NCI-H1930 (cell line): ENCODE measurements around the gene CHD9.
"Not testable (repeated sequence)": the region's sequence is repeated elsewhere in the genome, so short reads cannot be mapped to it uniquely, and the experiment has no call there.

Experiments
- DNase-seq, 2 experiments: peaks; one replicate each; lab custom pipeline; 2025; lab: John Stamatoyannopoulos, UW

CHD9 gene

DNA sequence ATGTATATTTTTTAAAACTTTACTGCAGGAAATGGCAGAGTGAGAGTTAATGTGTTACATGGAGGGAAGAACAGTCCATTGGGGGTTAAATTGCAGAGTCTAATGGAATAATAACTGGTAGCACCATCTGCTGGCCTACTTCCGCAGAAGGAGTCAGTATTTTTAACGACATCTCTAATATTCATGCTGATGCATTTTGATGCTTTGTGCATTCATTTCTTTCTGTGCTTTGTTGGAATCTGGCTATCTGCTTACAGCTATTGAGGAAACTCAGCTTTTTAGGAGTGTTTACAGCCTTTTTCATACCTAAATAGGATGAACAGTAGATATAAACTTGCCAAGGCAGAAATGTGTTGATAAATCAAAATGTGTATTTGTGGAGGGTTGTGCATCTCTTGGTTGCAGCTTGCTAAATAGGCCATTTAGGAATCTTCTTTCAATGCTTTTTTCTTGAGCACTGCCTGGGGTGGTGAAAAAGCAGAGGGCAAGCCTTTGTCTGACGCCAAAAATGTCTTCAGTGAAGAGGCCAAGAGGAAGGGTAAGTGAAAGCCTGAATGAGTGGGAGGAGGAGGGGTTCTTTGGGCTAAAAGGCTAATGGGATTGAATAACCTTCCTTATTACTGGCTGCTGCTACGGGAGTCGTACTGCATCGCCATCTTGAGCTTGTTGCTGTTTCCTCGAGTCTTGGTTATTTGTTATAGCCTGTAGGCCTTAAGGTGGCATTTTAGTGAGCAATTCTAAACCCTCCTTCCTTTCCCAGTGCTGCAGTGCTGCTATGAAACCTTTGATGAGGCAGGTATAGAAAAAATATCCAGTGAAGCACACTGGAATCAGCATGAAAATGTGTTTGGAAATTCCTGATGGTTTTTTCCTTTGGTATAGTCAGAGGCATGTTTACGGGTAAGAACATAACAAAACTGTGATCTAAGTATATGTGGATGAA is 153.3 kb downstream of the CHD9 start:
- DNase-seq, result peak; percentile 23 to 46

DNA sequence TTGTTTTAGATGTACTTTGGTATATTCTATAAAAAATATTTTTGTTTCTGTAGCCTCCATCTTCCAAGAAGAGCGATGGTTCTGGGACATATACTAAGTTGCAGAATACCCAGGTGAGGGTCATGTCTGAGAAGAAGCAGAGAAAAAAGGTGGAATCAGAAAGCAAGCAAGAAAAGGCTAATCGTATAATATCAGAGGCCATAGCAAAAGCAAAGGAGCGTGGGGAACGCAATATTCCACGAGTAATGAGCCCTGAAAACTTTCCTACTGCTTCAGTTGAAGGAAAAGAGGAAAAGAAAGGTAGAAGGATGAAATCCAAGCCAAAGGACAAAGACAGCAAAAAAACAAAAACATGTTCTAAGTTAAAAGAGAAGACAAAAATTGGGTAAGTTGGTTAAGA is 154.6 kb downstream of the CHD9 start:
- no peak for DNase-seq

DNA sequence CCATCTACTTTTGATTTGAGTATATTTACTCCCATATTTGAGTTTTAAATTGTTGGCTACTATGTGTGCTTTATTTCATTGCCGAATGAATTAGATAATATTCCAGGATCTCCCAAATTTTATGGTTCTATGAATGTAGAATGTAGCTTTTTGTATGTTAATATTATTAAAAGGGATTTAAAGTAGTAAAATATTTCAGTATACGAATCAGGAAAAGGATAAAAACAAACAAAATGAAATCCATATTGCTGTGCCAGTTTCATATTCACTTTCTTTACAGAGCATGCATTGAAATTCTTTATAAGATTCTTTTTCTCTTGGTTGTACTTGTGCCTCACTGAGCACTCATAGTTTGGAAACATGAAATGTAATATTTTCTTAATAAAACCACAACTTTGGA is 155.1 kb downstream of the CHD9 start:
- DNase-seq, result no peak

DNA sequence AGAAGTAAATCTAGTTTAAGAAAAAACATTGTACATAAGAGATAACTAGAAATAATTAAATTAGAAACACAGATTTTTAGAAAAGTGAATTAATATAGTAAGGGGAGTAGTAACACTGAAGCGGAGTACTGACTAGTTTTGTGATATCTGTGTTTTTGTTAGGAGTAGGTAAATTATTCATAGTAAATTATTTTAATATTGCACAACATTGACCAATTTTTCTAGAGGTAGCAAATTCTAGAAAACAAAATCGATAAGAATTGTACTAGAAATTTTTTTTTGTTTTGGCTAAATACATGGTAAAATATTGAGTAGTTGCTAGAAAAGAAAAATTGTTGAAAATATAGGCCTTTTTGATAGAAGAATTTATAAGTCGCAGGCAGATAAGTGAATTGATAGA is 156.5 kb downstream of the CHD9 start:
- DNase-seq, result no peak

DNA sequence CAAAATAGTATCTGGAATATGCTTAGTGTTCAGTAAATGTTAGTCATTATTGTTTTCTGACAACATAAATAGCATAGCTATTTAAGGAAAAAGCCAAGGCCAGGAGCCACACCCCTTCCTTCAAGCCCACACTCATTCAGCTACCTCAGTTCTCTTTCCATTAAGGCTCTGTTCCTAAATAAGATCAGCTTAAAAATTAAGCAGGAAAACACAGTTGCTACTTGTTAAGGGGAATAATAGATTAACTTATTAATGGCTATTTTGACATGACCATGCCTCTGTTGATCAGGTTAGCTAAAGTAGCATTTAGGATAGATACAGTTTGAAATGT is 158.1 kb downstream of the CHD9 start:
- DNase-seq, result no peak

DNA sequence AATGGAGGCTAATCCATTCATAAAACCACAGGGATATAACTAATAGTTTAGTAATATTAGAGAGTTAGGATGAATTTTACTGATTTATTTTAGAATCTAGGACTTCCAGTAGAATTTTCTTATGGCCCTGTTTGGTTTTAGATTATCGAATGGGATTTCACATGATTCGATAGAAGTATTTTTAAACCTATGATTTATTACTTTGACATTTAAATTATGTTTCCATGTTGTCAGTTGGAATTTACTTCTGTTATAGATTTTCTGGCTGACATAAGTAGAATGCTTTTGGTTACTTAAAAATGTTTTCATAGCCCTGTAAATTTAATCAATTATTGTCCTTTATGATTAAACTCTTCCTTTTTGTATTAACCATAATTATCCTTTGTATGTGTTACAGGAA is 158.8 kb downstream of the CHD9 start:
- DNase-seq, result no peak

DNA sequence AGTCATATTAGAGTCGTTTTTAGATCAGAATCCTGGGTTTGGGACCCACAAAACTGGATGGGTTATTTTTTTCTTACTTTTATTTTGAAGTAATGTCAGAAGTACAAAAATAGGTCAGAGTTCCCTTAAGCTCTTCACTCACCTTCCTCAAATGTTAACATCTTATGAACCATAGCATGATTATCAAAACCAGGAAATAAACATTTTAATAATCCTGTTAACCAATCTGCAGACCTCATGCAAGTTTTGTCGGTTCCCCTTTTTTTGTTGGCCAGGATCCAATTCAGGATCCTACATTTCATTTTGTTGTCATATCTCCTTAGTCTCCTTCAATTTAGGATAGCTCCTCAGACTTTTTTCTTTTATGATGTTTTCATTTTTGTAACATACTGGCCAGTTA is 162.0 kb downstream of the CHD9 start:
- DNase-seq, result no peak

DNA sequence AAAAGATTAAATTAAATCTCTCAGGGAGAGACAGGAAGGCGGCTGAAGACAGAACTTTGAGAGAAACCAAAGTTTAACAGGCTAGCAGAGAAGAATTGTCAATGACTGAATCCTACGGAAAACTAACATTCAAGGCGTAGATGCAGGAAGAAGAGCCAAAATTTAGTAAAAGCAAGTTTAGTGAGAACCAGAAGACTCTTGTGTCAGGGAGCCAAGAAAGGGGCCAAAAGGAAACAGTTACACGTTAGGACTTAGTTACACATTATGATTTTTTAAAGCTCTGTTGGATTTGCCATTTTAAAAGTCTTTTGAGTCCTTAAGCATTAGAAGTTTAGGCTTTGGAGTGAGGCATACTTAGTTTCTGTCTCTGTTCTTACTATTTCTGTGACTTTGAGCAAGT is 164.6 kb downstream of the CHD9 start:
- no peak for DNase-seq

DNA sequence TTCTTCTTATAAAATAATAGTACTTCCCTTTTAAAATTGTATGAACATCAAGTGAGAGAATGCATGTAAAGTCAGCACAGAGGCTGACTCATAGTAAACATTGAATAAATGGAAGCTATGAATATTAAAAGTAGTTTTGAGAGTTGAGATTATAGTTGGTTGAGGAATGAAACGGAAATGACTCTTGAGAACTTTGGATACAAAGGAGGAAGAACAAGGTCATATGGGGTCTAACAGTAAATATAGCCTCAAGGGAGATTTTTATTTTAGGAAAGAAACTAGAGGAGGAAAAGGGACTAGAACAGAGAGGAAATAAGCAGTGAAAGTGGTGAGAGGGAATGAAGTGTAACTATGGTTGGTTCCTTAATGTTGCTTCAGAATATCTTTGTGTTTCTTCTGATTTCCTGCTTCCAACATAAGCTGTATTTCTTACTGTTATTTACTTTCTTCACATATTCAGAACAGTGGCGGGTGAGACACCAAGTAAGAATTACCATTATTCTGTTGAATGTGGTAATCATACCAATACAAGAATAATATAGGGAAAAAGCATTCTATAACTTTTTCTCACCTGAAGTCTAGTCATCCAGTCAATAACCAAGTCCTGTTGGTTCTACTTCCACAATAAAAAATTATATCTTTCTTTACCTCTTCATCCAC is 165.1 kb downstream of the CHD9 start:
- DNase-seq, result no peak

DNA sequence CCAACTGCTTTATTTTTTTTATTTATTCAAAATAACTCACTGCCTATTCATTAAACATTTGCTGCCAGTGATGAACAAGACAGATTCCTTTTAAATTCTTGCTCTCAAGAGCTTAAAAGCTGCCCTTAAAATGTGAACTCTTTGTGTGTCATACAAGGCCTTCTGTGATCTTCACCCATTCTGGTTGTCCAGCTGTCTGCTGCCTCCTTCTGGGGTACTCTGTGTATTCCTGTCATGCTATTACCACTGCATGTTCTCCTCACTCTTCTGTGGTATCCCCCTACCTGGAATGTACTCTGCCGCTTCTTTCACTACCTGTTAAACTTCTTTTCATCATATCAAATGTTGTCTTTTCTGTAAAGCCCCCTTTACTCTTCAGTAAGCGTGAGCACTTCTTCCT is 165.8 kb downstream of the CHD9 start:
- no peak for DNase-seq

DNA sequence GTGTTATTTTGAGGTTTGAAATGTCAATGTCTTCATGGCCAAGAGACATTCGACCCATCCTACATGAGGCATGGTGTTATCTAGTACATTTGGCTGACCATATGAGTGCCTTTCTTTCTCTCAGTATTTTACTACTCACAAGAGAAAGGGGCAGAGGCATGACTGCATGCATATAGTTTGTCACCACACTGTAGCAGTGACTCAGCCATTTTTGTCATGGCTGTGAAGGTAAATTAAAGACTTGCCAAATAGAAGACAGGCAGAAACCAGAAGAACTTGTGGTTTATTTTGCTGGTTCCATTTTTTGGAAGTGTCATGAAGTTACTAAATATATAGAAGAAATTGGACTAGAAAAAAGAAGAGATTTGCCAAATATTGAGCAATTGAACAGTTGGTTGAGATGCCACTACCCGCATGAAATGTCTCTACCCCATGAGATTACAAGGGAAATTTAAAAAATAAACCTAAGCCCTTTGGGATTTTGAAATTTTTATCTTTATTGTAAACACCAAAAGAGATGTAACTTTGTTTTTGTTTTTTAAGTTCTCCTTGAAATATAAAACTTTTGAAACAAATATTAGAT is 170.3 kb downstream of the CHD9 start:
- DNase-seq, result no peak

DNA sequence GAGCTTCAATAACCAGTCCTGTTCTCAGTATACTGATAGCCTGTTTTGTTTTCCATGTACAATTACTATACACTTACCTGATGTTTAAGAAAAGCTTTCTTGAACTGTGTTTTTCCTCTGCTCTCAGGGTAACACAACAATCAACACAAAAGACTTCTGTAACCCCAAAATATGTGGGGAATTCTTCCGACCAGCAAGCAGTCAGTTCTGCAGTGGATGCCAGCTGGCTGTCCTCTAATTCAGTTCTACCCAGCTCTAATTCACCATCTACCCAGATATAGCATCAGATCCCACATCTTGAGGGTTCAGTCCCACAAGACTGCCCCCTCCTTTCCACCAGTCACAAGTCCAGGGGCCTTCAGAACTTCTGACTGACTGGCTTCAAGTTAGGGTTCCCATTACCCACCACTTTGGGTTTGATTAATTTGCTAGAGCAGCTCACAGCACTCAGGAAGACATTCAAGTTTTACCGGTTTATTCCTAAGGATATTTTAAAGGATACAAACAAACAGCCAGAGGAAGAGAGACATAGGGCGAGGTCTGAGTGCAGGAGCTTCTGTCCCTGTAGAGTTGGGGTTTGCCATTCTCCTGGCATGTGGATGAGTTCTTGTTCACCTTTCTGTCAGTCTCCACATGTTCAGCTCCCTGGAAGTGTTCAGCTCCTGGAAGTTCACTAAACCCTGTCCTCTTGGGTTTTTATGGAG is 178.2 kb downstream of the CHD9 start:
- DNase-seq, result no peak

DNA sequence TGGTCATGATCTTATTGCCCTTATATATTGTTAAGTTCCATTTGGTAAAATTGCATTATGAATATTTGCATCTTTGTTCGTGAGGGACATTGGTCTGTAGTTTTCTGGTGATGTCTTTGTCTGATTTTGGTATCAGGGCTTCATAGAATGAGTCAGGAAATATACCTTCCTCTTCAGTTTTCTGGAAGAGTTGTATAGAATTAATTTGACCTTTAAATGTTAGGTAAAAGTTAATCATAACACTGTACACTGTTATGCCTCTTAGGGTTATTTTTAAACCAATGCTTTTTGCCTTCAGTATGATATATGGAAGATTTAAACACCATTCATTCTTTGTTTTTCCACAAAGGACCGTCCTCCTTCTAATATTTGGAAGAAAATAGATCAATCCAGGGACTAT is 180.0 kb downstream of the CHD9 start:
- no peak for DNase-seq

DNA sequence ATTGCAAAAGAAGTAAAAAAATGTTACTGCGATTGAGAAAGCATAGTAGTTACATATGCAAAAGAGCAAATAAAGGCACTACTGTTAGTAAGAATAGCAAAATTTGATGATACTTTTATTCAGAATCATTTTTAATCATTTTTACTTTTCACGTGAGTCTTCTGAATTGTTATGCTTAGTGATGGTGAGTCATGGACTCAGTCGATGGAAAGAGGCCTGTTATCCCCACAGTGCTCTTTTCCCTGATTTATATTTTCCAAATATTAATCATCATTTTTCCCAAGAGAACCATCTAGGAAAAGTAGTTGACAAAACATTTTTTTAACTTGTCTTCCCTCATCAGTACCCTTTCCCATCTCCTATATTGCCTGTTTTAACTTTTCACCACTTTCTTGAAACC is 181.1 kb downstream of the CHD9 start:
- no peak for DNase-seq

DNA sequence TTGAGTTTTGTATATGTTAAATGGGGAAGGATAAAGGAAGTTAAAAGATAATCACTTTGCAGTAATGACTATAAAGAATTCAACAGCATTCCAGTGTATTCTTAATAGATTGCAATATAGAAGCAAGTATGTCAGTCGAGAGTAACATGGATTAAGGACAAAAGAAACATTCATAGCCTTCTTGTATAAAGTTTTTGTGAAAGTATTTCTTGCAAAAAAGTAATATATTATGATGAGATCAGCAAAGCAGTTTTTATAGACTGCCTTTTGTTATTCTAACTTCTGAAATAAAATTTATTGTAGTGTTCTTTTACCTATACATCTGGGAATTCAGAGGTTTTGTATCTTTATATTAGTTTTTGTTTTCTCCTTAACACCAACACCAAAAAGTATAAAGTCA is 194.5 kb downstream of the CHD9 start:
- no peak for DNase-seq

DNA sequence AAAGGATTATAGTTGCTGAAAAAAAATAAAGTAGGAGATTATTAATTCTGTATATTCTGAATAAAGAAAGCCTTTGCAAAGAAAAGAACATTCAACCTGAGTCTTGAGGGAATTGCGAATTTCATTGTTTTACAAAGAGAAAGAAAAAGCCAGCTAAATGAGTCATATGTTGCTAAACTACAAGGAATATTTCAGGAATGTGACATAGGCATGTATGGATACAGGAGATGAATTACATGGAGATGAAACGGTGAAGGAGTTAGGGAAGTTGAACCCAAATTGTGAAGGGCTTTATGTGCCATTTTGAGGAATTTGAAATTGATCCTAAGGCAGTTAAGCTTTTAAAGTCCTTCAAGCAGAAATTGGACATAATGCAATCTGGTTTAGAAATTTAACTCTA is 202.2 kb downstream of the CHD9 start:
- no peak for DNase-seq

DNA sequence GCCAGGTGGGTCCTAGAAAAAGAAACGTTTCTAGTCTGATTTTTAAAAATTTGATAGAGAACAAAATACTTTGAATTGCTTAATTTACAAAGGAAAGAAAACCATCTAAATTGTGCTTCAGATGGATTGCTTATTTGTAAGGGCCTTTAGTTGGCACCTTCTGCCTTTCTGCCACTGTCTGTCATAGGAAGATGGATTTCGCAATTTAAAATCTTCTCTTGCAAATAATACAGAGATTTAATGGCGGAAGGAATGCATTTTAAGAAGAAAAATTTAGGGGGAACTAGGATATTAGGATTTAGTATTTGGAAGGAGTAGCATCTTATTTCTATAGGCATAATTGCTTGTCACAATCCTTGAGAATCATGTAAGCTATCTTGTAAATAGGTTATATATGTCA is 204.0 kb downstream of the CHD9 start:
- DNase-seq, result no peak

DNA sequence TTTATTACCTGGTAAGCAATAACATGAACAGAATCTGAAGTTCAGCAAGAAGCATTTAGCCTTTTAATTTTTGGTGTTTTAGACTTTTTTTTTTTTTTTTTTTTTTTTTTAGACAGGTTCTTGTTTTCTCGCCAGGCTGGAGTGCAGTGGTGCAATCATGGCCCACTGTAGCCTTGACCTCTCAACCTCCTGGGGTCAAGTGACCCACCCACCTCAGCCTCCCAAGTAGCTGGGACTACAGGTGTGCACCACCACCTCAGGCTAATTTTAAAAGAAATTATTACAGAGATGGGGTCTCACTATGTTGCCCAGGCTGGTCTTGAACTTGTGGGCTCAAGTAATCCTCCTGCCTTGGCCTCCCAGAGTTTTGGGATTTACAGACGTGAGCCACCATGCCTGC is 206.5 kb downstream of the CHD9 start:
- DNase-seq, result no peak

DNA sequence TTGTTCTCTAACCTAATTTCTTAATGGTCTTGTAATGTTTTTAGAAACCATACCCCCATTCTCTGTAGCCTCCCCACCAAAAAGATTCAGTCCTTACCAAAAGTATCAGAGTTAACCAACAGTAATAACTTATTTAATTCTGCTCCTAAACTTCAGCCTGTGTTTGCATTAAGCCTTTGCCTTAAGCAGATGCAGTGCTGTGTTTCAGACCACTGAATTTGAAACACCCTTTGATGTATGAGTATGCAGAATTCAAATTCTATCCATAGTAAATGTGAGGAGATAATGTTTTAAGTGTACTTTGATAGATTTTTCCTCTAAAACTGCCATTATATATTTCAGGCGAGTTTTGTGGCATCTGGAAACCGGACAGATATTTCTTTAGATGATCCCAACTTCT is 207.9 kb downstream of the CHD9 start:
- DNase-seq, result no peak

DNA sequence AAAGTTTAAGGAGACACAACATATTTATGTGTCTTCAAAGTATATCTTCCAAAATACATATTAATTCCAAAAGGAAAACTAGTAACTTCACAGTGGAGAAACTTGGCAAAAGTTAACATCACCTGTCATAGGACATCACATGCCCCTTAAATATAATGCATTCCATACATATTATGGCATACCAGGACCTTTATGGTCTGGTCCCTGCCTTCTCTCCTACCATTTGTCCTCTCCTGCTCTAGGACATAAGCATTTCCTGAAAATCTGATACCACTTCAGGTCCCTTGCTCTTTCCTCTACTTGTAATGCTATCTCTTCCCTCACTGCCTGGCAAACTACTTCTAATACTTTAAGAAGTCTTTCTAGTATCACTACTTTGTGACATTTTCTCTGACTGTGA is 211.4 kb downstream of the CHD9 start:
- no peak for DNase-seq

DNA sequence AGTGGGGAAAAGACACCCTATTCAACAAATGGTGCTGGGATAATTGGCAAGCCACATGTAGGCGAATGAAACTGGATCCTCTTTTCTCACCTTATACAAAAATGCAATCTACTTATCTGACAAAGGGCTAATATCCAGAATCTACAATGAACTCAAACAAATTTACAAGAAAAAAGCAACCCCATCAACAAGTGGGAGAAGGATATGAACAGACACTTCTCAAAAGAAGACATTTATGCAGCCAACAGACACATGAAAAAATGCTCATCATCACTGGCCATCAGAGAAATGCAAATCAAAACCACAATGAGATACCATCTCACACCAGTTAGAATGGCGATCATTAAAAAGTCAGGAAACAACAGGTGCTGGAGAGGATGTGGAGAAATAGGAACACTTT is 223.7 kb downstream of the CHD9 start:
- not testable (repeated sequence) for DNase-seq

DNA sequence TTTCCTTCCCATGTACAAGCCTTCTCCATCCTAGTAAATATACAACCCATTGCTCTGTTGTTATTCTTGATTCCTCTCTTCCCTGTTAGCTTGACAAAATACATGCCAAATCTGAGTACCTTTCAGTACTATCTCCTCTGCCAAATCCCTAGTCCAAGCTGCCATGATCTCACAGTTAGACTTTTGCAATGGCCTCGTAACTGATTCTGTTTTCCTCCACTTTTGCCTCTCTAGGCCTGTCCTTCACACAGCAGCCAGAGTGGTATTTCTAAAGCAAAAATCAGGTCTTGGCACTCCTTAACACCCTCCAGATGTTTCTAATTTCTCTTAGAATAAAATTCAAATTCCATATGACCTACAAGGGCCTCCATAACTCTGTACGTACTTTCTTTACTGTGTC is 226.5 kb downstream of the CHD9 start:
- DNase-seq, result no peak

DNA sequence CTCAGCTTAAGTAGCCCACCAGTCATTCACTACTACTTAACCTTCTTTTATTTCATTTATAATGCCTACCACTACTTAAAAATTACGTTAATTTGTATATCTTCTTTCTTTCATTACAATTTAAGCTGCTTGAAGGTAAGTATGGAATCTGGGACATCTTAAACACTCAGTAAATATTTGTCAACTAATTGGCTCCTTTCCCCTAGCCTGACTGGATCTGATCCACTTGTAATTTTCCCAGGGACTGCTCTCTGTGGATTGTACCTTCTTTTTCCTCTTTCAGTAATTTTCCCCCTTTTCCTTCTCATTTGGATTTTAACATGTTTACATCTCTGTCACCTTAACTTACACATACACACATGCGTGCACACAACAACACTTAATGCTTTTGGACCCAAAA is 227.1 kb downstream of the CHD9 start:
- no peak for DNase-seq
